Ascending aorta (tissue), 2 donors: Measurements from ENCODE around the gene EFHC1. TPM values are rescaled to one million over a fixed set of nuclear protein-coding genes. Genes with fewer than 3 reads are reported as not detected.

Source experiments
- DNase-seq, 2 donors: peaks; one replicate each; pipeline ENCODE4 v3.0.0-alpha.2; 2019; ENCODE audit warnings: low spot score in 2 of 2
- H3K27ac ChIP-seq, 2 donors: fragments of 200-600 bp; sonication (generic); one replicate each; pipeline ENCODE4 v1.5.1; 2016 to 2017; ENCODE audit warnings: mild to moderate bottlenecking in 1 of 2
- H3K27me3 ChIP-seq: fragments of 200-600 bp; sonication (generic); one replicate; pipeline ENCODE4 v1.5.1; 2017
- H3K36me3 ChIP-seq, 2 donors: fragments of 200-600 bp; sonication (generic); one replicate each; pipeline ENCODE4 v1.5.1; 2016
- H3K4me1 ChIP-seq, 2 donors: fragments of 200-600 bp; sonication (generic); one replicate each; pipeline ENCODE4 v1.5.1; 2016 to 2017; ENCODE audit warnings: mild to moderate bottlenecking in 1 of 2
- H3K4me3 ChIP-seq, 2 donors: fragments of 200-600 bp; sonication (generic); one replicate each; pipeline ENCODE4 v1.5.1; 2016 to 2017; ENCODE audit warnings: mild to moderate bottlenecking in 1 of 2
- H3K9me3 ChIP-seq, 2 donors: fragments of 200-600 bp; sonication (generic); one replicate each; pipeline ENCODE4 v1.5.1; 2016
- intact Hi-C: fragments of 100-400 bp; cut with DNase I; formaldehyde crosslinking; loops from one replicate; pipeline ENCODE4 v1.15.1; 2023
- total RNA-seq: library from RNA; depleted of rRNA; stranded (reverse); fragments of >200 nt; gene quantifications from one replicate; pipeline ENCODE4 v1.1.0, GENCODE V29; 2016
- TF ChIP-seq, protein P1 (sequence below), 3 experiments: fragments of 200-600 bp in 2 of 3; fragments of 450-650 bp in 1 of 3; sonication (generic) in 2 of 3; IDR thresholded peaks; one replicate each; pipeline ENCODE4 v1.5.1; 2016 to 2019; ENCODE audit warnings: antibody characterized with exemption in 3 of 3, mild to moderate bottlenecking in 1 of 3, moderate library complexity in 1 of 3

Gene EFHC1
- total RNA-seq, 1 donor from 2014 or later: 7.3 TPM

DNA sequence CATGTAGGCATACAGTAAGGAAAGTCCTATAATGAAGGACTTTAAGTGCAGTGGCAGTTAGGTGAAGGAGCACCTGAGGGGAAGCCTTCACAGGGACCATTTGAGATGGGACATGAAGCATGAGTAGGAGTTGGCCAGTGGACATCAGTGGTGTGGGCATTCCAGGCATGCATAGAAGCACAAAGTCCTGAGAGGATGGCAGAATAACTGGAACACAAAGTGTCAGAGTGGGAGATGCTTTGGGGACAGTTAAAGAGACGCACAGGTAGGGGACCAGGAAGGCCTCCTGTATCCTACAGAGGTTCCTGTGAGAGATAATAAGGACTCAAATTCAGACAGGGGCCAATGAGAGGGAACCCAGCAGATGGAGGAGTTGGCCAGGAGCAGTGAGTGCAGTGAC is 26.4 kb upstream of the EFHC1 start:
- DNase-seq: no peak
- no peaks in the 10 kb centered on the region for H3K27me3 ChIP-seq
- H3K36me3 ChIP-seq: no peaks in the 10 kb centered on the region
- H3K4me1 ChIP-seq: peaks cover 0 to 5% of the 10 kb centered on the region in 2 donors
- no peak overlapping the region for H3K27ac ChIP-seq
- no peak overlapping the region for H3K4me3 ChIP-seq
- TF ChIP-seq, protein P1, sequence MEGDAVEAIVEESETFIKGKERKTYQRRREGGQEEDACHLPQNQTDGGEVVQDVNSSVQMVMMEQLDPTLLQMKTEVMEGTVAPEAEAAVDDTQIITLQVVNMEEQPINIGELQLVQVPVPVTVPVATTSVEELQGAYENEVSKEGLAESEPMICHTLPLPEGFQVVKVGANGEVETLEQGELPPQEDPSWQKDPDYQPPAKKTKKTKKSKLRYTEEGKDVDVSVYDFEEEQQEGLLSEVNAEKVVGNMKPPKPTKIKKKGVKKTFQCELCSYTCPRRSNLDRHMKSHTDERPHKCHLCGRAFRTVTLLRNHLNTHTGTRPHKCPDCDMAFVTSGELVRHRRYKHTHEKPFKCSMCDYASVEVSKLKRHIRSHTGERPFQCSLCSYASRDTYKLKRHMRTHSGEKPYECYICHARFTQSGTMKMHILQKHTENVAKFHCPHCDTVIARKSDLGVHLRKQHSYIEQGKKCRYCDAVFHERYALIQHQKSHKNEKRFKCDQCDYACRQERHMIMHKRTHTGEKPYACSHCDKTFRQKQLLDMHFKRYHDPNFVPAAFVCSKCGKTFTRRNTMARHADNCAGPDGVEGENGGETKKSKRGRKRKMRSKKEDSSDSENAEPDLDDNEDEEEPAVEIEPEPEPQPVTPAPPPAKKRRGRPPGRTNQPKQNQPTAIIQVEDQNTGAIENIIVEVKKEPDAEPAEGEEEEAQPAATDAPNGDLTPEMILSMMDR (IDR thresholded peaks at IDR 0.05): no peak
- intact Hi-C loops: no loop called here
- H3K9me3 ChIP-seq: no peaks in the 10 kb centered on the region

DNA sequence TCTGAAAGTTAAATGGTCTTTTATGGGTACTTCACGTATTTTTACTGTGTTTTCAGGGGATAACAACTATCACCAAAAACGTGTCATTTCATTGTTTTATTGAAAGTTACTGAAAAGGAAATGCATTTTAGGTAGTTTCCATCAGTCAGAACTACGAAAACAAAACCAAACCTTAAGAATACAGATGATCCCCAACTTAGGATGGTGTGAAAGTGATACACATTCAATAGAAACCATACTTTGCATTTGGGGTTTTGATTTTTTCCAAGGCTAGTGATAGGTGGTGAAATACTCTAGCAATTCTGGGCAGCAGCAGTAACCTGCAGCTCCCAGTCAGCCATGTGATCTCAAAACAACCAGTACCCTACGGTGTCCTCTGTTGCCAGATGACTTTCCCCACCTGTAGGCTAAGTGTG is 25.9 kb upstream of the EFHC1 start:
- intact Hi-C loops: no loop called here
- TF ChIP-seq, protein P1 (IDR thresholded peaks at IDR 0.05): no peak
- DNase-seq: no peak
- Histone ChIP-seq H3K4me1 (peaks cover 0 to 5% of the 10 kb centered on the region in 2 donors), H3K9me3 (no peaks in the 10 kb centered on the region), H3K27me3 (no peaks in the 10 kb centered on the region), H3K36me3 (no peaks in the 10 kb centered on the region), H3K4me3 (no peak overlapping the region), H3K27ac (no peak overlapping the region)

DNA sequence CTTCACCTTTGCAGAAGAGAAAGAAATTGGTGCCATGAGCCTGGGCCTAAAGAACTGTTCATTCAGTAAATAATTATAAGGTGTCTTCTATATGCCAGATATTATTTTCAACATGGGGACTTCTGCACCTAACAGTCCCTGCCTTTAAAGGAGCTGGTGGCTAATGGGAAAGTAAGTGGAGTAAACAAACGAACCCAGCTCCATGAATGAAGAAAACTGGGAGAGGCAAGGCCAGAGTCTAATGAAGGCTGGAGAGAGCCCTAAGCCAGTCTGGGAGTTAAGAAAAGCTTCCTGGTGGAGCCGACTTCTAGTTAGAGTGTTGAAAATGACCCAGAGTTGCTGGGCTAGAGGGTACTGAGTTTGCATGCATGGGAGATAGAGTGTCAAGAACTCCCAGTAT is 24.2 kb upstream of the EFHC1 start:
- H3K9me3 ChIP-seq: no peaks in the 10 kb centered on the region
- no peak overlapping the region for H3K27ac ChIP-seq
- H3K27me3 ChIP-seq: no peaks in the 10 kb centered on the region
- intact Hi-C loops: no loop called here
- no peaks in the 10 kb centered on the region for H3K4me1 ChIP-seq
- no peaks in the 10 kb centered on the region for H3K36me3 ChIP-seq
- no peak overlapping the region for H3K4me3 ChIP-seq
- DNase-seq: no peak
- TF ChIP-seq, protein P1 (IDR thresholded peaks at IDR 0.05): no peak

DNA sequence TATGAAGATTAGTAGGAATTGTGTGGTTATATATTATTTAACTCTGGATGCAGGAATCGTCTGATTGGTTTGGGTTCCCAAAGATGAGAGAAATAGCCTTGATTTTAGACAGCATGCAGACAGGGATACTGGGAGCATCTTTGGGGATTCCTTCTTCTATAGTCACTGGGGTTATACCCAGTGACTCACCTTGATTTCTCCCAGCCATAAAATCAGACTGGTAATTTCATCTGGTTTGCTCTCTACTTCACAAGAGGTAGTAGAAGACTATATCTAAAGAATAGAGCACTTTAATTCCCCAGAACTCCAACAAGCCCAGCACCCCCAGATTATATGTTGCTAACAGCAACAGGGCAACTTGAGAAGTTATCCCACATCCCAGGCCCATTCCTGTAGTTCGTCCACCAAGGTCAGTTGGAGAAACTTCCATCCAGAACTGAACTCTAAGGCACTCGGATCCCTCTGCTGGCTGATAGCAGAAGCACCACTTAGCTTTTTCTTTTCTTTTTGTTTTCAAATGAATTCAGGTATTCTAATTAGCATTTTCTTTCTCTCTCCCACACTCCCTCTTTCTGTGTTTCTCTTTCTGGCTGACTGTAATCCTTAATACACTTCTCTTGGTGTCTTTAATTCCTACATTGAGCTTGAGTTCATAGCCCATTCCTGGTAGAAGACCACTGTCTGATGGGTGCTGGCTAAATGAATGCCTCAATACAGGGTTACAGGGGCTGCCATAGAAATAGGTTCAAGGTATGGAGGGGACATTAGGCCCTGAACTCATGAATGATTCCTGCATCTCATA is 20.4 kb upstream of the EFHC1 start:
- Histone ChIP-seq H3K9me3 (no peaks in the 10 kb centered on the region), H3K27ac (no peak overlapping the region), H3K27me3 (no peaks in the 10 kb centered on the region), H3K36me3 (peaks cover 0 to 12% of the 10 kb centered on the region in 2 donors), H3K4me1 (no peaks in the 10 kb centered on the region), H3K4me3 (no peak overlapping the region)
- no peak for DNase-seq
- TF ChIP-seq, protein P1 (IDR thresholded peaks at IDR 0.05): peak; percentile 58 to 79 (median 75)
- intact Hi-C loops: loop anchor here (2.0 kb wide), 1 partner anchor 115 kb away; the partner anchor contains the start of gene MCM3

DNA sequence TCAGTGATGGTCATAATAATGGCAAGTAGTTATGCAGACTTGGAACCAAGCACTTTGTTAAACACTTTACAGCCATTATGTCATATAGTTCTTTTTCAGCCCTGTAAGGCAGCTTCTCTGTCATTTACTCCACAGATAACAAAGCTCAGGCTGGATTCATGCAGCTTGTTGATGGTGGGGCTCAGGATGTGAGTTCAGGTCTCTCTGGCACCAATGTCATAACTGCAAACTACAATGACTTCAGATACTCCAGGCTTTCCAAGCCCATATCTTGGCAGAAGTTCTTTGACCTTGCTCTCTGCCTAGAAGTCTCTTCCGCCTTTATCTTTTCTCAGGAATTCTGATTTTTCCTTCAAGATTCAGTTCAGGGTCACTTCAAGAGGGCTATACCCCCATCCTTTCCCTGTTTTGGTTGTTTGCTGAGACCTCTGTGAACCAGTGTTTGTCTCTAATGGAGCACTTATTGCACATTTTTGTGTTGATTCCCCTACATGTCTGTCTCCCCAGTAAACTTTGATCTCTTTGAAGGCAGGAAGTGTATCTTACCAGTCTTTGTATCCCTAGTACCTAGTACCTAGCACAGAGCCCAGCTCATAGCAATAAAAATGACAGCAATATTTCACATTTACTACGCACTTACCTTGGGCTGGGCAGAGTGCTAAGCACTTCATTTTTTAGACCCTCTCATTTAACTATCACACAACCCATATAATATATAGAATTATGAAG is 19.7 kb upstream of the EFHC1 start:
- TF ChIP-seq, protein P1 (IDR thresholded peaks at IDR 0.05): no peak
- Histone ChIP-seq H3K27ac (no peak overlapping the region), H3K4me1 (no peaks in the 10 kb centered on the region), H3K4me3 (no peak overlapping the region), H3K36me3 (peaks cover 0 to 12% of the 10 kb centered on the region in 2 donors), H3K27me3 (no peaks in the 10 kb centered on the region), H3K9me3 (no peaks in the 10 kb centered on the region)
- intact Hi-C loops: no loop called here
- no peak for DNase-seq
